IMR-90 (cell line): ENCODE results near the gene DUOX1.

Experiments
- BHLHE40 ChIP-seq: fragments of 150-350 bp; IDR thresholded peaks from 2 replicates; pipeline ENCODE4 v1.6.1; 2016; ENCODE audit warnings: mild to moderate bottlenecking, low read depth, low read length
- CTCF ChIP-seq: conservative IDR thresholded peaks from 2 replicates; pipeline ENCODE4 v1.5.1; 2012; ENCODE audit warnings: mild to moderate bottlenecking, low read depth, low read length, improper control_type of control experiment
- MAFK ChIP-seq: IDR thresholded peaks from 2 replicates; pipeline ENCODE4 v1.6.1; 2012; ENCODE audit warnings: low read depth, low read length, improper control_type of control experiment
- MAZ ChIP-seq: IDR thresholded peaks from 2 replicates; pipeline ENCODE4 v1.6.1; 2012; ENCODE audit warnings: low read depth, mild to moderate bottlenecking, low read length, improper control_type of control experiment, moderate library complexity, borderline replicate concordance
- MXI1 ChIP-seq: IDR thresholded peaks from 2 replicates; pipeline ENCODE4 v1.6.1; 2012; ENCODE audit warnings: low read depth, mild to moderate bottlenecking, low read length, moderate library complexity, borderline replicate concordance
- POLR2A ChIP-seq: IDR thresholded peaks from 2 replicates; pipeline ENCODE4 v1.6.1; 2012; ENCODE audit warnings: mild to moderate bottlenecking, low read depth, low read length
- RAD21 ChIP-seq: IDR thresholded peaks from 2 replicates; pipeline ENCODE4 v1.6.1; 2012; ENCODE audit warnings: low read length, improper control_type of control experiment
- RFX5 ChIP-seq: IDR thresholded peaks from 2 replicates; pipeline ENCODE4 v1.8.0; 2012; ENCODE audit warnings: low read depth, mild to moderate bottlenecking, low read length, moderate library complexity
- USF2 ChIP-seq: fragments of 150-350 bp; IDR thresholded peaks from 2 replicates; pipeline ENCODE4 v1.6.1; 2017; ENCODE audit warnings: mild to moderate bottlenecking, antibody characterized with exemption, low read length, low read depth

GRCh38 chr15:45140557-45141250, 10.9 kb downstream of the DUOX1 start:
- TF ChIP-seq CTCF (no peak), RFX5 (no peak), MAZ (no peak), RAD21 (no peak), POLR2A (no peak), BHLHE40 (no peak), MAFK (no peak), MXI1 (no peak), USF2 (no peak)
